K562 (cell line): ENCODE data around the gene FAM20C. TPM values are rescaled to one million over a fixed set of nuclear protein-coding genes. Genes with fewer than 3 reads are reported as not detected.
A peak's percentile ranks its signal among the peaks of the same experiment; 100 is the strongest.

Experiments used
- ATAC-seq: fragments of 200-7000 bp; cut with Tn5 transposase; 3 replicates; pipeline ENCODE4 v1.9.1; 2020; ENCODE audit warnings: moderate library complexity
- BruUV-seq: library from RNA; stranded (reverse); fragments of 400-500 nt; replicated peaks from 2 replicates; lab custom pipeline; 2021; lab: Mats Ljungman, UMichigan
- CTCF ChIA-PET: fragments of 300-600 bp; formaldehyde crosslinking; extraction: SDS; loops from one replicate; lab custom pipeline; 2021; ENCODE audit warnings: low intra/inter-chr PET ratio; lab: Yijun Ruan, JAX
- POLR2A ChIA-PET: fragments of 300-600, 350-650 bp; sonication (Branson Sonifier 250); formaldehyde crosslinking; extraction: SDS; loops from one replicate; lab custom pipeline; 2021; ENCODE audit warnings: antibody characterized with exemption, inconsistent platforms; lab: Yijun Ruan, JAX
- DNase-seq, 4 experiments: peaks; one replicate each; pipeline versions ENCODE4 v3.0.0 to v3.0.0-alpha.2; 2011 to 2018; ENCODE audit warnings: low spot score in 3 of 4, mixed read lengths in 3 of 4; ENCODE audit errors: extremely low read depth in 1 of 4
- FAIRE-seq: peaks from 2 replicates; lab custom pipeline; 2011; peaks lifted over from hg19 to GRCh38; lab: Jason Lieb, UNC
- H2AFZ ChIP-seq: 2 replicates; pipeline ENCODE4 v1.6.0; 2011; ENCODE audit warnings: low read depth, low read length, control low read depth, inconsistent platforms
- H3K27ac ChIP-seq: fragments of 200-600 bp; 3 replicates; pipeline ENCODE4 v1.8.0; 2011; ENCODE audit warnings: low read depth, mild to moderate bottlenecking, control low read depth, inconsistent platforms, low read length, moderate library complexity, mixed read lengths; ENCODE audit errors: extremely low read depth
- H3K27me3 ChIP-seq, 2 experiments: fragments of 300-600 bp in 1 of 2; 2 replicates in 1 of 2; 3 replicates in 1 of 2; pipeline versions ENCODE4 v1.6.0 to v1.8.0; 2011; ENCODE audit warnings: inconsistent platforms in 2 of 2, low read length in 2 of 2, mild to moderate bottlenecking in 1 of 2, mixed read lengths in 1 of 2, moderate library complexity in 1 of 2; ENCODE audit not compliant: control insufficient read depth in 2 of 2, insufficient read depth in 2 of 2
- H3K36me3 ChIP-seq: fragments of 300-600 bp; 3 replicates; pipeline ENCODE4 v1.8.0; 2011; ENCODE audit warnings: mild to moderate bottlenecking, low read length, inconsistent platforms; ENCODE audit not compliant: control insufficient read depth, insufficient read depth
- H3K4me1 ChIP-seq, 2 experiments: fragments of 200-600 bp in 1 of 2; replicated peaks in 1 of 2; 2 replicates in 1 of 2; 3 replicates in 1 of 2; pipeline versions ENCODE4 v1.5.1 to v1.8.0; 2011; ENCODE audit warnings: inconsistent platforms in 2 of 2, low read length in 2 of 2, mild to moderate bottlenecking in 1 of 2, mixed read lengths in 1 of 2, moderate library complexity in 1 of 2; ENCODE audit not compliant: control insufficient read depth in 2 of 2, insufficient read depth in 2 of 2
- H3K4me2 ChIP-seq: 2 replicates; pipeline ENCODE4 v1.6.1; 2011; ENCODE audit warnings: low read length, control low read depth, inconsistent platforms, mixed read lengths; ENCODE audit not compliant: insufficient read depth
- H3K4me3 ChIP-seq: fragments of 200-600 bp; sonication (generic), shearing (Covaris generic); 2 replicates; pipeline ENCODE4 v1.5.1; 2016; ENCODE audit warnings: control low read depth, inconsistent platforms
- H3K79me2 ChIP-seq: fragments of 200-600 bp; 3 replicates; pipeline ENCODE4 v1.8.0; 2011; ENCODE audit warnings: low read length, inconsistent platforms; ENCODE audit not compliant: control insufficient read depth, insufficient read depth
- H3K9ac ChIP-seq, 2 experiments: 2 replicates each; pipeline versions ENCODE4 v1.6.0 to v1.6.1; 2011; ENCODE audit warnings: low read depth in 2 of 2, low read length in 2 of 2, control low read depth in 1 of 2, inconsistent platforms in 1 of 2, mild to moderate bottlenecking in 1 of 2, mixed read lengths in 1 of 2; ENCODE audit not compliant: insufficient read depth in 1 of 2
- H3K9me1 ChIP-seq: one replicate; pipeline ENCODE4 v1.6.0; 2011; ENCODE audit warnings: inconsistent platforms, mild to moderate bottlenecking, low read length, moderate library complexity; ENCODE audit not compliant: control insufficient read depth, insufficient read depth
- H3K9me3 ChIP-seq: replicated peaks from 2 replicates; pipeline ENCODE4 v1.5.1; 2011; ENCODE audit warnings: low read depth, low read length, inconsistent platforms; ENCODE audit not compliant: control insufficient read depth, insufficient read depth
- H4K20me1 ChIP-seq: replicated peaks from 2 replicates; pipeline ENCODE4 v1.6.1; 2011; ENCODE audit warnings: low read length, inconsistent platforms, mixed read lengths; ENCODE audit not compliant: control insufficient read depth, insufficient read depth
- ARHGAP35 ChIP-seq: fragments of 450-650 bp; IDR thresholded peaks from 2 replicates; pipeline ENCODE4 v1.6.1; 2018; ENCODE audit not compliant: partially characterized antibody
- BHLHE40 ChIP-seq: IDR thresholded peaks from 2 replicates; pipeline ENCODE4 v1.6.1; 2011; ENCODE audit warnings: low read length, improper control_type of control experiment
- CBX2 ChIP-seq: fragments of 200-600 bp; sonication (generic); IDR thresholded peaks from one replicate; pipeline ENCODE4 v1.6.1; 2012; ENCODE audit warnings: mild to moderate bottlenecking, low read length, inconsistent platforms; ENCODE audit not compliant: insufficient read depth, poor library complexity, severe bottlenecking
- ELF1 ChIP-seq: fragments of 200-800 bp; sonication (Bioruptor generic); IDR thresholded peaks from 2 replicates; pipeline ENCODE4 v1.6.1; 2016; ENCODE audit warnings: missing genetic modification characterization, missing compliant biosample characterization
- ERF ChIP-seq: fragments of 450-650 bp; formaldehyde crosslinking; IDR thresholded peaks from 2 replicates; pipeline ENCODE4 v1.4.0; 2020; ENCODE audit warnings: mild to moderate bottlenecking, mixed read lengths
- HSF4 ChIP-seq: fragments of 250-450 bp; sonication (Bioruptor Pico); IDR thresholded peaks from 2 replicates; pipeline ENCODE4 v2.1.2; 2022; ENCODE audit warnings: mild to moderate bottlenecking, moderate library complexity, borderline replicate concordance
- MTA1 ChIP-seq: fragments of 450-650 bp; IDR thresholded peaks from 2 replicates; pipeline ENCODE4 v1.6.1; 2017; ENCODE audit warnings: borderline replicate concordance
- NFYB ChIP-seq: IDR thresholded peaks from 2 replicates; pipeline ENCODE4 v1.6.1; 2011; ENCODE audit warnings: mild to moderate bottlenecking, moderate library complexity; ENCODE audit not compliant: insufficient read length; ENCODE audit errors: extremely low read depth
- NR3C1 ChIP-seq: sonication (generic); formaldehyde crosslinking; IDR thresholded peaks from 2 replicates; pipeline ENCODE4 v1.8.1; 2022; ENCODE audit warnings: missing genetic modification reagents
- PRMT5 ChIP-seq: sonication (generic); formaldehyde crosslinking; IDR thresholded peaks from 2 replicates; pipeline ENCODE4 v1.5.0; 2020; ENCODE audit warnings: missing genetic modification reagents
- RBM14 ChIP-seq: fragments of 200-400 bp; formaldehyde crosslinking; IDR thresholded peaks from 2 replicates; pipeline ENCODE4 v1.6.1; 2018; ENCODE audit warnings: low read depth, mild to moderate bottlenecking, low read length, moderate library complexity, borderline replicate concordance; ENCODE audit not compliant: insufficient read depth
- SMAD2 ChIP-seq: fragments of 150-350 bp; IDR thresholded peaks from 2 replicates; pipeline ENCODE4 v1.6.1; 2014; ENCODE audit warnings: low read depth, mild to moderate bottlenecking, low read length
- TAF15 ChIP-seq: fragments of 200-400 bp; formaldehyde crosslinking; IDR thresholded peaks from 2 replicates; pipeline ENCODE4 v1.6.1; 2017; ENCODE audit warnings: mild to moderate bottlenecking, low read depth, low read length, moderate library complexity
- TAL1 ChIP-seq: fragments of 450-650 bp; IDR thresholded peaks from 2 replicates; pipeline ENCODE4 v1.6.1; 2016; ENCODE audit warnings: mild to moderate bottlenecking
- ZNF436 ChIP-seq: fragments of 250-450, 450-650 bp; sonication (Bioruptor Pico); formaldehyde crosslinking; IDR thresholded peaks from 2 replicates; pipeline ENCODE4 v1.7.0; 2020; ENCODE audit warnings: mild to moderate bottlenecking
- WGBS: fragments of 100-300 bp; shearing (Covaris generic); methylation state at CpG from one replicate; pipeline ENCODE4 v1.1.6; 2016; ENCODE audit warnings: low coverage, mixed read lengths; ENCODE audit not compliant: insufficient coverage; ENCODE audit errors: missing lambda C conversion rate; 5-methylcytosine and 5-hydroxymethylcytosine counted together
- in situ Hi-C: fragments of 300-500 bp; cut with MboI; formaldehyde crosslinking; loops from 4 replicates; pipeline ENCODE4 v1.15.0; 2018; ENCODE audit warnings: inconsistent platforms, mixed read lengths
- intact Hi-C: fragments of 100-400 bp; cut with micrococcal nuclease; formaldehyde crosslinking; loops from 2 replicates; pipeline ENCODE4 v1.14.2; 2022
- polyA plus RNA-seq, 8 experiments: library from polyadenylated mRNA; depleted of rRNA in 4 of 8; stranded (reverse) in 5 of 8; unstranded in 3 of 8; fragments of >200 nt; fragmentation: Nextera tagmentation in 2 of 8; fragmentation: Illumina TruSeq in 1 of 8; extraction: Ambion mirVana in 2 of 8; extraction: Trizol in 1 of 8; gene quantifications; 2 replicates each; pipeline versions ENCODE4 v1.2.1 to v1.2.3, GENCODE V29; 2011 to 2014; ENCODE audit warnings: inconsistent platforms in 1 of 8, missing spikeins in 1 of 8
- total RNA-seq, 7 experiments: library from RNA; depleted of rRNA in 6 of 7; stranded (reverse); fragments of >200 nt in 6 of 7; fragmentation: Illumina TruSeq in 2 of 7; extraction: Trizol in 2 of 7; gene quantifications; 2 replicates each; pipeline versions ENCODE4 v1.2.1 to v1.2.3, GENCODE V29; 2011 to 2021; ENCODE audit warnings: low replicate concordance in 1 of 7
- TF ChIP-seq, protein P1 (sequence below): fragments of 450-650 bp; formaldehyde crosslinking; conservative IDR thresholded peaks from 2 replicates; pipeline ENCODE4 v1.4.0; 2022; ENCODE audit warnings: mild to moderate bottlenecking, missing genetic modification characterization

Gene FAM20C
- total and polyA plus RNA-seq, 9 of the 15 experiments (the other 6 are each of a cell fraction or from before 2014, with no cell fraction given) = 0.09 TPM; not detected in 8

DNA sequence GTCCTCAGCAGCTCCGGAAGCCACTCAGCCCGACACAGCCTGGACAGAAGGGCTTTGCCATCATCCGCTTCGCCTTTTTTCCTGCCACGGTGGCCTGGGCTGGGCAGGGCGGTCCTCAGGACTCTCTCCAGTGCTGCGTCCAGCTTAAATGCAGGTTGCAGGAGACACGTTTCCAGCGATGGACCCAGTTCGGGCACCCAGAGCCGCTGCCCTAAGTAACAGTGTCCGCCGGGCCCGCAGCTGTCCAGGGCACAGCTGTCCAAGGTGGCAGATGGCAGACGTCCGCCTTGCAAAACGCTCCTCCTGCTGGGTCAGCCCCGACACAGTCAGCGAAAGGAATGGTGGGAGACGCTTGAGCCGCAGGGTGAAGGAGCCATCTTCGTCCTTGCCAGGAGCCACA, 60.6 kb downstream of the FAM20C start:
- intact Hi-C loops = no loop called here

DNA sequence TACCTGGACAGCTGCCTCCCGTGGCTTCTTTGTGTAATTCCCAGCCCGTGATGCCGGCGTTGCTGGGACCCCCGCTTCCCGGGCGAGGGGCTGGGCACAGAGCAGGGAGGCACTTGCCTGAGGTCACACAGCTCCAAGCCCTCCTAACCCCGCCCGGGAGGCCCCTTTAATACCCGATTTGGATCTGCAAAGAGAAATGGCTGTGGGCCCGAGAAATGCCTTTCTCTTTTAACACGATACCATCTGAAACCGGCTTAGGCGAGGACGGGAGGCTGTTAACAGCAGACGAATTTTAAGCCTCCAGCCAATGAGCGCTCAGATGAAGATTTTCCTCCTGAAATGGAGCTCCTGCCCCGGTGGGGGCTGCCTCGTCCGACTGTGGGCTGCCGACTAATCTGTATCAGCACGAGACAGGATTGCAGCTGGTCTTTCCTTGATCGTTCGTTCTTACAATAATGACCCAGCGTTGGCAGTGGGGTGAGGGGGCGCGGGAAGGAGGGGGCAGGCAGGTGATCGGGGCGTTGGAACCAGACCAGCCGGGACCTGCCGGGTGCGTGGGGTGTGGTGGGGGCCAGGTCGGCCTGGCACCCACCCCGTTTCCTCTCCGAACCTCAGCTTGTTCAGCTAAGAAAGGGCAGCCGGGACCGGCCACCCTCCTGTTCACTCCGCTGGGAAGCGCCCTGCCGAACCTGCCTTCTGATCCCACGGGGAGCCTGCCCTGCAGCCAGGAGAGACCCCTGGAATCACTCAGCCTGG, 61.4 kb downstream of the FAM20C start:
- ChIA-PET POLR2A (interaction anchor here (0.7 to 0.9 kb wide), 2 partner anchors 11 to 45 kb away, joined by 3 to 4 read pairs; no protein-coding TSS in a partner anchor), CTCF (no interaction called here)
- no peak for DNase-seq
- H3K4me2 ChIP-seq = no peak overlapping the region
- H3K9ac ChIP-seq = no peak overlapping the region
- no peak overlapping the region for H2AFZ ChIP-seq
- H3K27ac ChIP-seq = no peak overlapping the region
- no peaks in the 10 kb centered on the region for H3K9me3 ChIP-seq
- H3K36me3 ChIP-seq = no peaks in the 10 kb centered on the region
- intact Hi-C loops = no loop called here
- peaks cover 60 to 98% of the 10 kb centered on the region in 2 experiments for H3K27me3 ChIP-seq
- H3K79me2 ChIP-seq = no peaks in the 10 kb centered on the region
- peaks cover 0 to 26% of the 10 kb centered on the region in 2 experiments; a peak in 2 of 5 replicates for H3K4me1 ChIP-seq
- no TSS peak for BruUV-seq
- in situ Hi-C loops = no loop called here
- H3K9me1 ChIP-seq = no peaks in the 10 kb centered on the region
- H3K4me3 ChIP-seq = no peak overlapping the region
- no peak for ATAC-seq
- 5% methylated on average over 37 of the region's 41 CpGs for WGBS
- no peak for FAIRE-seq
- H4K20me1 ChIP-seq = peaks cover 34% of the 10 kb centered on the region
- peak; percentile 24 for TF ChIP-seq CBX2
- no peak for TF ChIP-seq HSF4 (CRISPR knock-in tag)
- no peak for TF ChIP-seq PRMT5 (CRISPR knock-in tag)
- no peak for TF ChIP-seq ERF
- TF ChIP-seq ARHGAP35 = no peak
- no peak for TF ChIP-seq NFYB
- TF ChIP-seq, protein P1, sequence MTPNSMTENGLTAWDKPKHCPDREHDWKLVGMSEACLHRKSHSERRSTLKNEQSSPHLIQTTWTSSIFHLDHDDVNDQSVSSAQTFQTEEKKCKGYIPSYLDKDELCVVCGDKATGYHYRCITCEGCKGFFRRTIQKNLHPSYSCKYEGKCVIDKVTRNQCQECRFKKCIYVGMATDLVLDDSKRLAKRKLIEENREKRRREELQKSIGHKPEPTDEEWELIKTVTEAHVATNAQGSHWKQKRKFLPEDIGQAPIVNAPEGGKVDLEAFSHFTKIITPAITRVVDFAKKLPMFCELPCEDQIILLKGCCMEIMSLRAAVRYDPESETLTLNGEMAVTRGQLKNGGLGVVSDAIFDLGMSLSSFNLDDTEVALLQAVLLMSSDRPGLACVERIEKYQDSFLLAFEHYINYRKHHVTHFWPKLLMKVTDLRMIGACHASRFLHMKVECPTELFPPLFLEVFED (CRISPR knock-in tag) = no peak
- no peak for TF ChIP-seq NR3C1
- TF ChIP-seq TAL1 = no peak
- TF ChIP-seq ELF1 (tag) = no peak
- no peak for TF ChIP-seq ZNF436 (CRISPR knock-in tag)
- TF ChIP-seq MTA1 = no peak
- TF ChIP-seq BHLHE40 = no peak

More for the DNA sequence above, 60.6 kb downstream of the FAM20C start:
- in situ Hi-C loops = no loop called here
- TF ChIP-seq SMAD2 (no peak), TAF15 (no peak), RBM14 (no peak)
- ATAC-seq (no peak; the same call in 2 of the 3 replicates), DNase-seq (no peak), FAIRE-seq (no peak)
- Histone ChIP-seq H3K27me3 (peaks cover 61 to 99% of the 10 kb centered on the region in 2 experiments), H3K4me1 (peaks cover 0 to 25% of the 10 kb centered on the region in 2 experiments; a peak in 2 of 5 replicates), H3K9me1 (no peaks in the 10 kb centered on the region), H3K27ac (no peak overlapping the region), H3K4me2 (no peak overlapping the region), H4K20me1 (peaks cover 35% of the 10 kb centered on the region), H3K9me3 (no peaks in the 10 kb centered on the region), H3K9ac (no peak overlapping the region), H3K79me2 (no peaks in the 10 kb centered on the region), H2AFZ (no peak overlapping the region), H3K4me3 (no peak overlapping the region), H3K36me3 (no peaks in the 10 kb centered on the region)
- POLR2A ChIA-PET = interaction anchor here (0.7 kb wide), 1 partner anchor 44 kb away, joined by 3 read pairs; no protein-coding TSS in a partner anchor
- BruUV-seq = no TSS peak
- CTCF ChIA-PET = no interaction called here
- WGBS = 2% methylated on average over 19 of the region's 22 CpGs
